ENCODE data around the gene OSER1.

DNA sequence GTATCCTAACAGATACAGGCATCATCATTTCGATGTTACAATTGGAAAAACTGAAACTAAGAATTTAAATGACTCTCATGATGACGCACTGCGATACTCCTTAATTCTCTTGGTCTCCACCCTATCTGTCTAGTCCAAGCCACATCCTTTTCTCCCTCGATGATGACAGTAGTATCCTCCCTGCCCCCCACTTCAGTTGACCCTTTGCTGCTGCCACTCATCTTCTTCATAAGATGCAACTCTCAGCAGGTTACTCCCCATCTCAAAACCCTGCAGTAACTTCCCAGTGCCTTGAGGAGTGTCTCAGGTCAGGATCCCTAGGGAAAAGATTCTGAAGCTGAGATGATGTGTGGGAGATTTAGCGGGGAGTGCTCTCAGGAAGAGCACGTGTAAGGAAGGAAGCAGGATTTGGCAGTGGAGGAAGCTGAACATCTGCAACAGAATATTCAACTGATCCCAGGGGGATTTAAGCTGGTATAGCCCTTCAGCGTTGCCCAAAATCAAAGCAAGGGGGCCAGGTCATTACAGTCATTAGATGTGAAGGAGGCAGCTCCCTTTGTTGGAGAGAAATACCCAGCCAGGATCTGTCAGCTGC lies 39.7 kb downstream of the OSER1 start:
- TF ChIP-seq IKZF3 (tag by site-specific recombination; IDR thresholded peaks at IDR 0.05), result no peak
- TF ChIP-seq, protein P1, sequence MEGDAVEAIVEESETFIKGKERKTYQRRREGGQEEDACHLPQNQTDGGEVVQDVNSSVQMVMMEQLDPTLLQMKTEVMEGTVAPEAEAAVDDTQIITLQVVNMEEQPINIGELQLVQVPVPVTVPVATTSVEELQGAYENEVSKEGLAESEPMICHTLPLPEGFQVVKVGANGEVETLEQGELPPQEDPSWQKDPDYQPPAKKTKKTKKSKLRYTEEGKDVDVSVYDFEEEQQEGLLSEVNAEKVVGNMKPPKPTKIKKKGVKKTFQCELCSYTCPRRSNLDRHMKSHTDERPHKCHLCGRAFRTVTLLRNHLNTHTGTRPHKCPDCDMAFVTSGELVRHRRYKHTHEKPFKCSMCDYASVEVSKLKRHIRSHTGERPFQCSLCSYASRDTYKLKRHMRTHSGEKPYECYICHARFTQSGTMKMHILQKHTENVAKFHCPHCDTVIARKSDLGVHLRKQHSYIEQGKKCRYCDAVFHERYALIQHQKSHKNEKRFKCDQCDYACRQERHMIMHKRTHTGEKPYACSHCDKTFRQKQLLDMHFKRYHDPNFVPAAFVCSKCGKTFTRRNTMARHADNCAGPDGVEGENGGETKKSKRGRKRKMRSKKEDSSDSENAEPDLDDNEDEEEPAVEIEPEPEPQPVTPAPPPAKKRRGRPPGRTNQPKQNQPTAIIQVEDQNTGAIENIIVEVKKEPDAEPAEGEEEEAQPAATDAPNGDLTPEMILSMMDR (tag by site-specific recombination; IDR thresholded peaks at IDR 0.05), result no peak
- no peak for TF ChIP-seq ZNF16 (tag by site-specific recombination; IDR thresholded peaks at IDR 0.05; ENCODE audit: low read depth)
- no peak for TF ChIP-seq ZNF184 (tag by site-specific recombination; IDR thresholded peaks at IDR 0.05)
- TF ChIP-seq ZNF843 (tag by site-specific recombination; IDR thresholded peaks at IDR 0.05), result no peak
- TF ChIP-seq, protein P2, sequence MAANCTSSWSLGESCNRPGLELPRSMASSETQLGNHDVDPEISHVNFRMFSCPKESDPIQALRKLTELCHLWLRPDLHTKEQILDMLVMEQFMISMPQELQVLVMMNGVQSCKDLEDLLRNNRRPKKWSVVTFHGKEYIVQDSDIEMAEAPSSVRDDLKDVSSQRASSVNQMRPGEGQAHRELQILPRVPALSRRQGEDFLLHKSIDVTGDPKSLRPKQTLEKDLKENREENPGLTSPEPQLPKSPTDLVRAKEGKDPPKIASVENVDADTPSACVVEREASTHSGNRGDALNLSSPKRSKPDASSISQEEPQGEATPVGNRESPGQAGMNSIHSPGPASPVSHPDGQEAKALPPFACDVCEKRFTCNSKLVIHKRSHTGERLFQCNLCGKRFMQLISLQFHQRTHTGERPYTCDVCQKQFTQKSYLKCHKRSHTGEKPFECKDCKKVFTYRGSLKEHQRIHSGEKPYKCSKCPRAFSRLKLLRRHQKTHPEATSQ (tag by site-specific recombination; IDR thresholded peaks at IDR 0.05), result no peak
- no peak for TF ChIP-seq ZFP37 (tag by site-specific recombination; IDR thresholded peaks at IDR 0.05)
- TF ChIP-seq ZNF23 (tag by site-specific recombination; IDR thresholded peaks at IDR 0.05; ENCODE audit: borderline replicate concordance), result no peak
- TF ChIP-seq, protein P3, sequence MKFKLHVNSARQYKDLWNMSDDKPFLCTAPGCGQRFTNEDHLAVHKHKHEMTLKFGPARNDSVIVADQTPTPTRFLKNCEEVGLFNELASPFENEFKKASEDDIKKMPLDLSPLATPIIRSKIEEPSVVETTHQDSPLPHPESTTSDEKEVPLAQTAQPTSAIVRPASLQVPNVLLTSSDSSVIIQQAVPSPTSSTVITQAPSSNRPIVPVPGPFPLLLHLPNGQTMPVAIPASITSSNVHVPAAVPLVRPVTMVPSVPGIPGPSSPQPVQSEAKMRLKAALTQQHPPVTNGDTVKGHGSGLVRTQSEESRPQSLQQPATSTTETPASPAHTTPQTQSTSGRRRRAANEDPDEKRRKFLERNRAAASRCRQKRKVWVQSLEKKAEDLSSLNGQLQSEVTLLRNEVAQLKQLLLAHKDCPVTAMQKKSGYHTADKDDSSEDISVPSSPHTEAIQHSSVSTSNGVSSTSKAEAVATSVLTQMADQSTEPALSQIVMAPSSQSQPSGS (tag by site-specific recombination; IDR thresholded peaks at IDR 0.05; ENCODE audit: low read depth), result no peak
- TF ChIP-seq ZNF274 (IDR thresholded peaks at IDR 0.05; ENCODE audit: low read length), result no peak
- no peak for TF ChIP-seq ZNF274 (tag by site-specific recombination; IDR thresholded peaks at IDR 0.05; ENCODE audit: borderline replicate concordance)
- no peak for TF ChIP-seq PBX3 (CRISPR knock-in tag; IDR thresholded peaks at IDR 0.05)

Measured in HEK293 (cell line).